Amniotic epithelial cell (primary cell): ENCODE measurements around the gene HS3ST2.

Source experiments
- DNase-seq: peaks from one replicate; pipeline ENCODE4 v3.0.0-alpha.2; 2010; ENCODE audit warnings: low read depth

The HS3ST2 gene

GRCh38 chr16:22813948-22814710 lies at the start of gene HS3ST2:
TSS of gene HS3ST2 (plus strand) at chr16:22814162. CDS start at chr16:22814611, 449 bp downstream.
- no peak for DNase-seq

GRCh38 chr16:22764662-22765327 lies 49.2 kb upstream of the HS3ST2 start:
- no peak for DNase-seq

- no peak for DNase-seq
These were observed 48.5 kb upstream of the HS3ST2 start for GRCh38 chr16:22765479-22765878.

GRCh38 chr16:22770866-22771265 lies 43.1 kb upstream of the HS3ST2 start:
- DNase-seq: no peak

- DNase-seq: no peak
These were observed 42.4 kb upstream of the HS3ST2 start for GRCh38 chr16:22771551-22771950.

GRCh38 chr16:22775220-22775922 lies 38.6 kb upstream of the HS3ST2 start:
- DNase-seq: no peak

- DNase-seq: no peak
These were observed 32.5 kb upstream of the HS3ST2 start for GRCh38 chr16:22781480-22781879.

GRCh38 chr16:22782314-22782713 lies 31.6 kb upstream of the HS3ST2 start:
- DNase-seq: no peak

- no peak for DNase-seq
These were observed 29.2 kb upstream of the HS3ST2 start for GRCh38 chr16:22784690-22785214.

GRCh38 chr16:22785552-22785951 lies 28.4 kb upstream of the HS3ST2 start:
- no peak for DNase-seq

- no peak for DNase-seq
These were observed 27.7 kb upstream of the HS3ST2 start for GRCh38 chr16:22786284-22786683.

- DNase-seq: no peak
These were observed 27.3 kb upstream of the HS3ST2 start for GRCh38 chr16:22786691-22787090.

GRCh38 chr16:22787466-22788192 lies 26.3 kb upstream of the HS3ST2 start:
- no peak for DNase-seq

- no peak for DNase-seq
These were observed 25.8 kb upstream of the HS3ST2 start for GRCh38 chr16:22788193-22788530.

- DNase-seq: no peak
These were observed 24.5 kb upstream of the HS3ST2 start for GRCh38 chr16:22789281-22789945.

GRCh38 chr16:22797551-22797950 lies 16.4 kb upstream of the HS3ST2 start:
- DNase-seq: no peak

- DNase-seq: no peak
These were observed 14.8 kb upstream of the HS3ST2 start for GRCh38 chr16:22799113-22799512.

- DNase-seq: no peak
These were observed 9.1 kb upstream of the HS3ST2 start for GRCh38 chr16:22804893-22805292.

GRCh38 chr16:22805326-22805725 lies 8.6 kb upstream of the HS3ST2 start:
- no peak for DNase-seq

- DNase-seq: no peak
These were observed 7.2 kb upstream of the HS3ST2 start for GRCh38 chr16:22806811-22807210.

- DNase-seq: no peak
These were observed 3.7 kb upstream of the HS3ST2 start for GRCh38 chr16:22810226-22810625.
